Amniotic stem cell (primary cell): ENCODE measurements around the gene RAD18.

ENCODE experiments used
- DNase-seq: peaks from one replicate; lab custom pipeline; 2025; lab: John Stamatoyannopoulos, UW

RAD18 gene, protein sequence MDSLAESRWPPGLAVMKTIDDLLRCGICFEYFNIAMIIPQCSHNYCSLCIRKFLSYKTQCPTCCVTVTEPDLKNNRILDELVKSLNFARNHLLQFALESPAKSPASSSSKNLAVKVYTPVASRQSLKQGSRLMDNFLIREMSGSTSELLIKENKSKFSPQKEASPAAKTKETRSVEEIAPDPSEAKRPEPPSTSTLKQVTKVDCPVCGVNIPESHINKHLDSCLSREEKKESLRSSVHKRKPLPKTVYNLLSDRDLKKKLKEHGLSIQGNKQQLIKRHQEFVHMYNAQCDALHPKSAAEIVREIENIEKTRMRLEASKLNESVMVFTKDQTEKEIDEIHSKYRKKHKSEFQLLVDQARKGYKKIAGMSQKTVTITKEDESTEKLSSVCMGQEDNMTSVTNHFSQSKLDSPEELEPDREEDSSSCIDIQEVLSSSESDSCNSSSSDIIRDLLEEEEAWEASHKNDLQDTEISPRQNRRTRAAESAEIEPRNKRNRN

GRCh38 chr3:8963137-8963853, at the start of gene RAD18:
Gene RAD18 (minus strand): TSS chr3:8963472. CDS start chr3:8963385, 87 bp downstream.
- DNase-seq: peak; percentile 86

- DNase-seq: no peak
Observed at GRCh38 chr3:9012521-9012920, 49.2 kb upstream of the RAD18 start.

GRCh38 chr3:9009976-9010545, 46.8 kb upstream of the RAD18 start:
- no peak for DNase-seq

DNA sequence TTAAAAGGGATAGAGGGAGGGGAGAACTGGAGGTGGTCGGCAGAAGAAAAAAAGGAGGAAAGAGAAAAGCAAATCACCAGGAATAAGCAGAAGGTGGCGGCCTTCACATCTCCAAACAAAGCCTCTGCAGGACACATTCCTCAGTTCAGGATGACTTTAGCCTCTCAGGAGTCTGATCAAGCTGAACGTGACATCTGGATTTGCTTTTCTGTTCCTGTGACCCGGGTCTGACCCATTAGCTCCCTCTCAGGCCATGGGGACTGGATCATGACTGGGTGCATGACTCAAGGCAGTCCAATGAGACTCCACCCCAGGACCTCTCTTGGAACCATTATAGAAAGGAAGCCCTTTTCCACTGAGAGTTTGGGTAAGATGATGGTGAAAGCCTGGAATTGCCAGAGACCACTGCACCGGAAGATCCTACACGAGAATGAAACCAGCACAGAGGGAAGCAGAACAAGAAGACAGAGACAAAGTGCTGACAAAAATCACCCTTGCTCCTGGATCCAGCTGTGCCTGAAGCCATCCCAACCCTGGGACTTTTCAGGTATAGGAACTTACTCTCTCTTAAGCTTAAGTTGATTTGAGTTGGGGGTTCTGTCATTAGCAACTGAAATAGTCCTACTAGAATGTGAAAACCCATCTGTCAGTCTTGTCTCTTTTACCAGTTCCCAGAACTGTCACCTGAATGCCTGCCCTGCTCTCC, 45.4 kb upstream of the RAD18 start:
- DNase-seq: no peak

DNA sequence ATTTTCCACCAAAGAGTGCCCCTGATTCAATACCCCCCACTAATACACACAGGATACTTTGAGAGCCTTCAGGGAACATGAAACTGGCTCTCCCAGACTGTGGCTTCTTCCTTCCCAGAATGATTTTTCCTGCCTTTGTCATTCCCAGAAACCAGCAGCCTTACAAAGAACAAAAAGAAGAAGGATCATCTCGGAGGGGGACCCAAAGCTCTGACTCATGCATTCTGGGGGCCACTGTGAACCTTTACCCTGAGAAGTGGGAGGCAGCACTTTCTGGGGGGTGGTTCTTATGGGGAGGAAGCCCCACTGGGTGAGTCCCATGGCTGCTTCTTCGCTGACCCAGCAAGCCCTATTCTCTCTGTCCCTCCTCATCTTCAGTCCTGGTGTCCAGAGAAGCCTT, 44.7 kb upstream of the RAD18 start:
- DNase-seq: no peak

- DNase-seq: no peak
Observed at GRCh38 chr3:9007213-9007612, 43.9 kb upstream of the RAD18 start.

GRCh38 chr3:9000041-9000440, 36.8 kb upstream of the RAD18 start:
- DNase-seq: no peak

- DNase-seq: no peak
Observed at GRCh38 chr3:8997151-8997550, 33.9 kb upstream of the RAD18 start.

- no peak for DNase-seq
Observed at GRCh38 chr3:8996681-8997121, 33.4 kb upstream of the RAD18 start.

DNA sequence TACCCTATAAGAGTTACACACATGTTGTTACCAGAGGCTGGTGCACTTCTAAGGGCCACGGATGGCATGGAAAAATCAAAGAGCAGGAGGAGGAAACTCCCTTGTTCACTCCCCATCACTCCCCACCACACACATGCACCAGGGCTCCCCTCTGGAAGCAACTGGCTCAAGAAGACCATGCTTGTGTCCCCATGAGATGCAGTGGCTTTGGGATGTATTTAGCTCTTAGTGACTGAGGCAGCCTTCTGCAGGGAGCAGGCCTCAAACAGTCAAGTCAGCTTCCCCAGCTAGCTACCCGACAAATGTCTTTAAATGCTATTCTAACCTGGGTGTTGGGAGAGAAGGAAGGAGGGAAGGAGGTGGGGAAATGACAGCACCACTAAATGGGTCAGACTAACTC, 32.9 kb upstream of the RAD18 start:
- no peak for DNase-seq

DNA sequence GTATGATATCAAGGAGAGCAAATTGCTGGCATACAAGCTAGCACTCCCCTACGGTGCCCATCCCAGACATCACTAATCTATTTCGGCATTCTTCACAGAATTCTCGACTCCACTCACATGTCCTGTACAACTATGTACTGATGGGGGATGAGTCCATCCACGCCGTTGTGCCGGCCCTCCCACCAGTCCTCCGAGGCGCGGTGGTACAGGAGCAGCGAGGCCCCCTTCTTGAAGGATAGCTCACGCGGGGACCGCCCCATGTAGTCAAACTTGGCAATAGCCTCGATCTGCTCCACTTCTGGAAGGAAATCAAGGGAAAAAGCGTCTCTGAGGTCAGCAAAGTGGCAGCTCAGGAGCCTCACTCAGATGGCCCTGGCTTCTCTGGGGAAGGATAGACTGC, 31.0 kb upstream of the RAD18 start:
- DNase-seq: no peak

GRCh38 chr3:8993331-8993730, 30.1 kb upstream of the RAD18 start:
- DNase-seq: no peak

DNA sequence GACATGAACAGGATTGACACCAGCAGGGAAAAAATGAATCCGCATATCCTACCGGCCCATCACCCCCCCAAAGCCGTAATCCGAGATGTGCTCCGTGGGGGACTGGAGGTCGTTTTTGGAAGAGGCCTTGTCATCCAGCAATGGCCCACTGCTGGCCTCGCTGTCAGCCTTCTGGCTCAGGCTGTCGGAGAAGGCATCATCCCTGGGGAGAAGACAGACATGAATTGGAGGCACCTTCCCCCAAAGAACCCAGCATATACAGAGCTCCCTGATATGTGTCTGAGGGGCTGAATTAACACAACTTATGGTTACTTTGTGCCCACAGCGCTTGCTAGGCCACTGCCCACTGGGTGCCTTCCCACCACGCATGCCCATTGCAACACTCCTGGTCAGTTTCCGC, 29.6 kb upstream of the RAD18 start:
- DNase-seq: no peak

DNA sequence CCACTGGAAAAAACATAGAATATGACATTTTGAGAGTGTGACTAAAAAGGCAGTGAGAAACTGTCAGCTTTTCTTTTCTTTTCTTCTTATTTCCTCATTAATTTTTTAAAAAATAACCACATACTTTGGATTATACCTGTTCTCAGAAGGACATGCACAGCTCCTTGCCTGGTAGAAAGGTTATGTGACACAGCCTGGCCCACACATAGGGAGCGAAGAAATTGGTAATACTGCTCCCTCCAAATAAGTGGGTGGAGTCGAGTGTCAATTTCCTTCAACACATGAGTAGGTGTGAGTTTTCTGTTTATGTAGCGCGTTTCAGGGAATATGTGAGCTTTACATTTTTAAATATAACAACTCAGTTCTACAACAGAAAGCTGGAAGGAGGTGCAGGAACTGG, 28.9 kb upstream of the RAD18 start:
- no peak for DNase-seq

- no peak for DNase-seq
Observed at GRCh38 chr3:8990266-8991215, 27.3 kb upstream of the RAD18 start.

- DNase-seq: no peak
Observed at GRCh38 chr3:8988791-8989558, 25.7 kb upstream of the RAD18 start.

DNA sequence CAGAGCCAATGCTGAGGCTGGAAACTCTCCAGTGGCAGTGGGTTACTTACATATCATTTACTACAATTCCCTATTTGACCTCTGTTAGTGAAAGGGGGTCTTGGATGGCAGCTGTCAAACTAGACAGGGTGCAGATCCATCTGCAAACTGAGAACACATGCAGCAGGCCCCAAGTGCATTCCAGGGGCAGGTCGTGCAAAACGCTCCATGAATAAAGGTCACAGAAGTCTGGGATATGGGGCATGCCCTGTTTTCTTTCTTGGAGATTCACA, 25.0 kb upstream of the RAD18 start:
- DNase-seq: no peak

DNA sequence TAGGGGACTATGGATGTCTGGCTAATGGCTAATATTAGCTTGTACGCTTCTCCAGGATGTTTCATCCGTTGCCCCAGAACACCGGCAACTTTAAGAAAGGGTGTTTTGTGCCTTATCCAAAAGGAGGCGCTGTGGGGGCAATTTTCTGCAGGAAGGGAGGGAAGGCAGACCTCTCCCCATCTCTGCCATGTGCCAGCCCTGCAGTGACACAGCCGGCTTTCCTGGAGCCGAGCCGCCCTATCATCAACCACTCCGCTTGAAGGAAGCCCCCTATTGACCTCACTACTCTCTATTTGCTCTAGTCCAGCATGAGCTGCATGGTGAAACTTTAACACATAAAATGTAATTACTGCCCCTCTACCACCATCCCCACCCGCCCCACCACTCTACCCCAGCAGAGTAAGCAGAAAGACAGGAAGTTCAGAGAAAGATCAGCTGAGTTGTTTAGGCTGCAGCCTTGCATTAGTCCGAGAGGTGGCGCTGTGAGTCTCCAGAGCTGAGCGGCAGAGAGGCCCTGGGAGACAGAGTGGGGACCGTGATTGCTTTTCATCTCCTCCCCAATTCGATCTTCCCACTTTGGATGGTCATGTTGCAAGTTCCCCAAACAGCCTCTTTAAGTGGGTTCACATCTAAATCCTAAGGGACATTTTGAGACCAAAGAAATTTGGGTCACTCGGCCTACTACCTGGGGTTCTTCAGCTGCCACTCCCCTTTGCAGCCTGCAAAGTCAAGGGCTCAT, 24.5 kb upstream of the RAD18 start:
- DNase-seq: no peak

DNA sequence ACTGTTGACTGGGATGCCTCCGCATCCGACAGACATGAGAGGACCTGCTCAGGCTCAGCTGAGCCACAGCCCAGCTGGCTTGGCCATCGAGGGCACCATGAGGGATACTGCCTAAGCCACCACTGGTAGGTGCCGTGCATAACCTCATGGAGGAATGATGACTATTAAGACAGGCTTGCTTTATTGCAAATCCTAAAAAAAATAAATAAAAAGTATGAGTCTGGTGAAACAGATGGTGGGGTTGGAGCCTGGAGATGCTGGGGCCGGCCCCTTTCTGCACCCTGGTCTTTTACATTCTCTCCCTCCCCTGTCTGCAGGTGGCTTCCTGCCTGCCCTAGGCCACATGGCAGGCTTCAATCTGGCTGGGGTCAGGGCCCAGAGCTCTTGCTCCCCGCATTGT, 24.0 kb upstream of the RAD18 start:
- no peak for DNase-seq

DNA sequence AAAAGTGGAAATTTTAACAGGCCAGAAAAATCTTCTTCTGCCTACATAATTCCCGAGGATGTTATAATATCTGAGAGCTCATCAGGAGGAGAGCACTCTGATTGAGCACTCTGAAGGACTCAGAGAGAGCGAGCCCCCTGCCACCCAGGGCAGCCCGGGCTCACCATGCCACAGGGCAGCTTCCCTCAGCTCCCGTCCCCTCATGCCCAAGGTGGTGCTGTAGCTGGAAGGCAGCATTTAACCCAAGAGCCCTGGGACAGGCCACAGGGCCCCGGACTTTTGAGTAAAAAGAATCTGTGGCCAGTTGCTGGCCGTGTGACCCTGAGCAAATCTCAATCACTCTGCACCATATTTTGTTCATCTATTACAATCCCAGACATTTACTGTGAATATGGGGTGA, 23.5 kb upstream of the RAD18 start:
- DNase-seq: no peak
